Suprapubic skin (tissue), 3 donors: ENCODE data around the gene SH3RF1.

Experiments used
- POLR2AphosphoS5 ChIP-seq, 3 donors: sonication (generic); formaldehyde crosslinking; IDR thresholded peaks; one replicate each; pipeline ENCODE4 v1.6.1; 2017; ENCODE audit warnings: antibody characterized with exemption in 3 of 3
- TF ChIP-seq, protein P1 (sequence below), 2 donors: fragments of 200-600 bp in 1 of 2; fragments of 450-650 bp in 1 of 2; sonication (generic) in 1 of 2; IDR thresholded peaks; one replicate each; pipeline ENCODE4 v1.5.1; 2016 to 2019; ENCODE audit warnings: antibody characterized with exemption in 2 of 2, mild to moderate bottlenecking in 1 of 2, moderate library complexity in 1 of 2

DNA sequence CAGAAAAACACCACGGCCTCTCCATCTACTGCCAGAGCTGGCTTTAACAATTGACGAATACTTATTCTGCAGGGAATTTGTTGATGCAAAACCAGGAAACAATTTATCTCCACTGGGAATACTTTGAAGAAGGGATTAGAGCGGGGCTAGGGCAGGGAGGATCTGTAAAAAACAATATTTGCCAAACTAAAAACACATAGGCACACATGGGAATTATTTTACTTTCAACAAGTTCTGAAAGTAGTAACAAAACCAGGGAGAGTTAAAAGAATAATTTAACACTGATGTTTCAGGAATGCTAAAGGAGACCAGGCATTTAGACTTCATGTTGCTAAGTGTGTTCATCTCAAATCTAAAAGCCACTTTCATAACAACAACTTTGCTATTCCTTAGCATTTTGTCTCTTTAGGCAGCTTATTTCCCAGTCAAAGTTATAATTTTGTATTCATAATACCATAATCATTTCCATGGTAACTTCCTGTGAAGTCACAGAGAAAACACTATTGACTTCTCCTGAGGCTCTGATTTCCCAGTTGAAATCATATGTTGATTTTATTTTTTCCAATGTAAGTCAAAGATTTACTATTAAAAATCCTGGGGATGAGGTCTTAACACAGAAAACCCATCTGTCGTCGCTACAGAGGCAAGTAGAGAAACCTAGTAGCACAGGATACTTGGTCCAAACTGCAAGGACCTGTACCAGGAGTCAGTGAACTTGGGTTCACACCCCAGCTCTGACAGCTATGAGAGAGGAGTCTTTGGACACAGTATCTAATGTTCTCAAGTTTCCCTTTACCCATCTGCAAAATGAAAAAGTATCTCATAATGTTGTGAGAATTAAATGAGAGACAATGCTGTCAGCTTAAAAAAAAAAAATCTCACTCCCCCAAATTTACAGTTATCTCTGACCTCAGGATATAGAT, 69.3 kb downstream of the SH3RF1 start:
- TF ChIP-seq, protein P1, sequence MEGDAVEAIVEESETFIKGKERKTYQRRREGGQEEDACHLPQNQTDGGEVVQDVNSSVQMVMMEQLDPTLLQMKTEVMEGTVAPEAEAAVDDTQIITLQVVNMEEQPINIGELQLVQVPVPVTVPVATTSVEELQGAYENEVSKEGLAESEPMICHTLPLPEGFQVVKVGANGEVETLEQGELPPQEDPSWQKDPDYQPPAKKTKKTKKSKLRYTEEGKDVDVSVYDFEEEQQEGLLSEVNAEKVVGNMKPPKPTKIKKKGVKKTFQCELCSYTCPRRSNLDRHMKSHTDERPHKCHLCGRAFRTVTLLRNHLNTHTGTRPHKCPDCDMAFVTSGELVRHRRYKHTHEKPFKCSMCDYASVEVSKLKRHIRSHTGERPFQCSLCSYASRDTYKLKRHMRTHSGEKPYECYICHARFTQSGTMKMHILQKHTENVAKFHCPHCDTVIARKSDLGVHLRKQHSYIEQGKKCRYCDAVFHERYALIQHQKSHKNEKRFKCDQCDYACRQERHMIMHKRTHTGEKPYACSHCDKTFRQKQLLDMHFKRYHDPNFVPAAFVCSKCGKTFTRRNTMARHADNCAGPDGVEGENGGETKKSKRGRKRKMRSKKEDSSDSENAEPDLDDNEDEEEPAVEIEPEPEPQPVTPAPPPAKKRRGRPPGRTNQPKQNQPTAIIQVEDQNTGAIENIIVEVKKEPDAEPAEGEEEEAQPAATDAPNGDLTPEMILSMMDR (IDR thresholded peaks at IDR 0.05) = no peak
- TF ChIP-seq POLR2AphosphoS5 (IDR thresholded peaks at IDR 0.05) = no peak
